GM18907 (cell line): ENCODE measurements around the gene ACBD6.
"Not testable (repeated sequence)": the region's sequence is repeated elsewhere in the genome, so short reads cannot be mapped to it uniquely, and the experiment has no call there.

ENCODE experiments used
- ATAC-seq: cut with Tn5 transposase; IDR thresholded peaks from one replicate; pipeline ENCODE4 v1.9.1; 2021; ENCODE audit warnings: mild to moderate bottlenecking, moderate library complexity; ENCODE audit not compliant: unreplicated experiment

Gene ACBD6

DNA sequence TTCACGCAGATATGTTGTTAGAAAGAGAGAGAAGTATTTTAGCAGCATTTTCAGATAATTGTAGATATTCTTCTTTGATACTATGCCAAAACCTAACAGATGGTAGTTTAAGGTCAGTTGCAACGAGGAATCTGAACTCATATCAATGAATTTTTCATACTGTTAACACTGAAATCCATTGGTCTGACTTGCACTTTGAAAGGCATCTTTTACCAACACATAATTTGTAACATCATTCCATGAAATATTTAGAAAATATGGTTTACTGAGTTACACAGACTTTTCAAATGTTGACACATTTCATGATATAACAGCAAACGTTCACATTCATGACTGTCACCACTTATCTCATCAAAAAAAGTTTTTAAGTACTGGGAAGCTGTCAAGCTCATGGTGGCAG is 4.6 kb downstream of the ACBD6 start:
- ATAC-seq: no peak

- ATAC-seq: no peak
These were observed 8.0 kb downstream of the ACBD6 start for GRCh38 chr1:180494370-180494769.

DNA sequence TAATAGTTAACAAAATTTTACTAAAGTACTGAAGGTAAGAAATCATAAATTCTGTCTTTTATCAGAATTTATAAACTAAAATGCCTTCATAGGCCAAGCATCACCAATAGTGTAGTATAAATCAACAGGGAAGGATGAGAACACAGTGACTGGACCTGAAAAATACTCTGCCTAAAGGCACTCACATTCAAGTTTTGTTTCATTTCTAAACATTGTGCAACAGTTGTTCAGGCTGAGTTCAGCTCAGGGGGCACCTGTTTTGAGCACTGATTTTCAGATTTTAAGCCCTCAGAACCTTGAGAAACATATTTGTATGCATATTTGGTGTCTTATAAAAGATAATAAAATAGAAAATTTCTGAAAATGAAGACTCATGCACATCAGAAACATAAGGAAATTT is 12.4 kb downstream of the ACBD6 start:
- no peak for ATAC-seq

DNA sequence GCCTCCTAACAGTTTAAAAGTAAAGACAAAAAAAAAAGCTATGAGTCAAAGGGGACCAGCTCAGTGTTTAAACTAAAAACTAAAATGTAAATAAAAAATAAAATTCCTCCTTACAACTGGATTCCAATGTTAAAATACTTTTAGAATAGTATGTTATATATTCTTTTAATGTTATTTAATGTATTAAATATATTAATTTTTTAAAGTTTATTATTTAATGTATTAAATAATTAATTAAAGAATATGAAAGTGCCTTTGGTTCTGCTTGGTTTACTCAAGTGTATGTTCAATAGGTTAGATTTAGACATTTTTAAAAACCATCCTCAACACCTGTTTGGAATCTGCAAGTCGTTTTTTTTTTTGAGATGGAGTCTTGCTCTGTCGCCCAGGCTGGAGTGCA is 13.1 kb downstream of the ACBD6 start:
- no peak for ATAC-seq

- no peak for ATAC-seq
These were observed 13.7 kb downstream of the ACBD6 start for GRCh38 chr1:180488661-180489060.

DNA sequence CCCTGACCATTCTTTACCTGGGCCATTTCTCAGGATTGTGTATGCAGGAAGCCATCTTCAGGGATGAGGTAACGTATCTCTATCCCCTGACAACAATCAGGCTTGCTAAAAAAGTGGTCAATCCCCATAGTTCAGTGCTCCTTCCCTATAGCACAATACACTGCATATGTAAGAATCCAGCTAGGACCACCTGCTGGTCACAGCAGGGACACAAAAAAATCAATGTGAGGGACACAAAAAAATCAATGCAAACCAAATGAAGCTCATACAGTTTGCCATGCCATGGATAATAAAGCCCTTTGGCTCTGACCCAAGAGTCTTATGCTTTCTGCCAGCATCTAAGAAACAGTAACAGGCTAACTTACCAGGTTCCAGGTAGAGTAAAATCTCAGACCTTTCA is 16.3 kb downstream of the ACBD6 start:
- no peak for ATAC-seq

GRCh38 chr1:180484490-180484889 is 17.9 kb downstream of the ACBD6 start:
- ATAC-seq: no peak

DNA sequence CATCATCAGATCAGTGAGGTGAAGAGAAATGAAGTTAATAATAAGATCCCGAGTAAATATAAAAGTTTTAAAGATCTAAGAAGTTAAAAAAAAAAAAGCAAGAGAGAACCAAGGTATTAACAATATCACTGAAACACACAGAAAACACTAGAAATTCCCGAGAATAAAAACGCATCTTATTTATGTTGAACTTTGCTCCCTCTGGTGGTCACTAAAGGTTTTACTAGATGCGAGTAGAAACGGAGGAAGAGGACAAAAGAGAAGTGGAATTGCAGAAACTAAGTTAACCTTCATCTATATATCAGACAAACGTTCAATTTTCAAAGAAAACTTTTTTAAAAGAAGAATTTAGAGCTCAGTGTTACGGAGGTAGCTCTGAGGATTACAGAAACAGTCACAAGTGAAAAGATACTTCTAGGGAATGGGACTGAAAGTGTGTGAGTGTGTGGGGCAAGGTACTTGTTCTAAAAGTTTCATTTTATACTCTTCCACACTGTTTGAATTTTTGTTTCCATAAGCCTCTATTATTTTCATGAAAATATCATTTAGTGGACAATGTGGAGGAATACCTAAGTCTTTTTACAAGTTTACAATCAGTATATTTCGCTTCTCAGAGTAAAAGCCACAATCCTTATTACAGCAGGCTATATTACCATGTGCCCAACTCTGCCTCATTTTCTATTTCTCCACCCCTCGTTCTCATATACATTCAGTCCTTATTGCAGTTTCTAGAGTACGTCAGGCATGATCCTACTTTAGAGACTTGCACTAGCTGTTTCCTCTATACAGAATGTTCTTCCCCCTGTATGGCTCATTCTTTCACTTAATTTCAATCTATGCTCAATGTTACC is 19.7 kb downstream of the ACBD6 start:
- ATAC-seq: no peak

DNA sequence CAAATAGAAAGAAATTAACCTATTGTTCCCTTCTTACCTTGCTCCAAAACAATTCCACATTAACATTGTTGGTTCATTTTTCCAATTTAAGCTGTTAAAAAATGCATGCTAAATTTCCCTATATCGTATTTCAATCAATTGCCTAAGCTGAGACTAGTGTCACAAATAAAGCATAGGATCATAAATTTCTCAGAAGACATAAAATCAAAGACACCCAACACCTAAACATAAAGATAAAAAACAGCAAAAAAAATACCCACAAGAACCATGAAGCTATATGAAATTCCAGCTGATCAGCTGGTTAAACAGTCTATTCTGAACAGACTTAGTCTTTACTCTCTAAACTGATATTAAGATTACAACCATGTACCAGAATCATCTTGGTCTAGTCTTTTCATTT is 32.3 kb downstream of the ACBD6 start:
- no peak for ATAC-seq

DNA sequence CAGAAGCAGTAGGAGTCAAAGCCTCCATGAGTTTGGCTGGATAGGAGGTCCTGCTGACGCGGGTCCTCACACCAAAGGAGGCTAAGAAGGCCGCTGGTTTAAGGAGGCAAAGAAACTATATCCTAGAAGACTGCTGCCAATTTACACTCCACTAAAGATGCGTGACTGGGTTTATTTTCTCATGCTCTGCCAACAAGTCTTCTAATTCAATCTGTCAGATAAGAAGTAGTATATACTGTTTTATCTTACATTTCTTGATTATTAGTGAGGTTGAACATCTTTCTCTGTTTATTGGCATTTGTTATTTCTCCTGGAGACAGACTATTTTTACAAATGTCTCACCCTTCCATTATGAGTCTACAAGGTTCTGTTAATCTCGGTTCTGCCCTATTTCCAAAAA is 34.1 kb downstream of the ACBD6 start:
- no peak for ATAC-seq

DNA sequence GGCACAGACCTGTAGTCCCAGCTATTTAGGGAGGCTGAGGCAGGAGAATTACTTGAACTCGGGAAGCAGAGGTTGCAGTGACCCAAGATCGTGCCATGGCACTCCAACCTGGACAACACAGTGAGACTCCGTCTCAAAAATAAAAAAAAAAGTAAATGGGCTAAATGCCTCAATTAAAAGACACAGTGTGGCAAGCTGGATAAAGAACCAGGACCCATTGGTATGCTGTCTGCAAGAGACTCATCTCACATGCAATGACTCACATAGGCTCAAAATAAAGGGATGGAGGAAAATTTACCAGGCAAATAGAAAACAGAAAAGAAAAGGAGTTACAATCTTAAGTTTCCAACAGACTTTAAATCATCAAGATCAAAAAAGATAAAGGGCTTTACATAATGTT is 40.3 kb downstream of the ACBD6 start:
- ATAC-seq: no peak

GRCh38 chr1:180461682-180462081 is 40.7 kb downstream of the ACBD6 start:
- ATAC-seq: not testable (repeated sequence)

- no peak for ATAC-seq
These were observed 43.6 kb downstream of the ACBD6 start for GRCh38 chr1:180458807-180459206.

GRCh38 chr1:180456191-180456590 is 46.2 kb downstream of the ACBD6 start:
- ATAC-seq: no peak

- no peak for ATAC-seq
These were observed 50.9 kb downstream of the ACBD6 start for GRCh38 chr1:180451504-180451903.

DNA sequence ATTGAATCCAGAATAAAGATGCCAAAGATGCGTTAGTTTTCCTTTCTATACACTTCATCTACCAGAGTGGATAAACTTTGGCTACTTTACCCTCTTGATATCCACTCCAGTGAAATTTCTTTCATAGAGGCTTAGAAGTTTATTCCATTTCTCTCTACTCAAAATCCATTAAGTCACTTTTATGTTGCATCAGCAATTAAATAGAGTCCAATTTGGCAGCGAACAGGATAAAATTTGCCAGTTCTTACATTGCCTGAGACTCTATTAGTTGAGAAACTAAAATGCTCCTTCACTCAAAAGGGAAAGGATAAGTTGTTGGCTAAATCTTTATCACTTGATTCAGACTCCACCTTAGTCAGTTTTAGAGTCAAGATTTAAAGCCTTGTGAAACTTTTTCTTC is 57.9 kb downstream of the ACBD6 start:
- ATAC-seq: no peak

GRCh38 chr1:180440335-180440734 is 62.0 kb downstream of the ACBD6 start:
- no peak for ATAC-seq

DNA sequence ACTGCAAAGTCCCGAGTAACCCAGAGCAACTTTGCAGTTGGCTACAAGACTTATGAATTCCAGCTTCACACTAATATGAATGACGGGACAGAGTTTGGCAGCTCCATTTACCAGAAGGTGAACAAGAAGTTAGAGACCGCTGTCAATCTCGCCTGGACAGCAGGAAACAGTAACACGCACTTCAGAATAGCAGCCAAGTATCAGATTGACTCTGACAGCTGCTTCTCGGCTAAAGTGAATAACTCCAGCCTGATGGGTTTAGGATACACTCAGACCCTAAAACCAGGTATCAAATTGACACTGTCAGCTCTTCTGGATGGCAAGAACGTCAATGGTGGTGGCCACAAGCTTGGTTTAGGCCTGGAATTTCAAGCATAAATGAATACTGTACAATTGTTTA is 66.8 kb downstream of the ACBD6 start:
- no peak for ATAC-seq

DNA sequence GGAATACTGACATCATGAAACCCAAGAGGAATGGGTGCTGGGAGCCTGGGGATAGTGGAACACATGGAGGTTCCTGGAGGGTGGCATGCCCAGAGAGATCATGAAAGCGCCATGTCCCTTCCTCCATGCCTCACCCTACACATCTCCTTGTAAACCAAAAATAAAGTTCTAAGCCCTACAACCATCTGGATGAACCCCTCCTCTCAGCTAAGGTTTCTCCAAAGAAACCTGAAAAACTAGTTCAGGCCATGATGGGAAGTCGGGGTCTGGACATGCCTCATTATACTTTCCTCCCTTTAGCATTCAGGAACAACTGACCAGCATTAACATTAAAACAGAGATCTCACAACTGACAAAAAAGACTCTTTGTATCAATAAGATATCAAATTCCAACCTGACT is 68.5 kb downstream of the ACBD6 start:
- ATAC-seq: no peak

DNA sequence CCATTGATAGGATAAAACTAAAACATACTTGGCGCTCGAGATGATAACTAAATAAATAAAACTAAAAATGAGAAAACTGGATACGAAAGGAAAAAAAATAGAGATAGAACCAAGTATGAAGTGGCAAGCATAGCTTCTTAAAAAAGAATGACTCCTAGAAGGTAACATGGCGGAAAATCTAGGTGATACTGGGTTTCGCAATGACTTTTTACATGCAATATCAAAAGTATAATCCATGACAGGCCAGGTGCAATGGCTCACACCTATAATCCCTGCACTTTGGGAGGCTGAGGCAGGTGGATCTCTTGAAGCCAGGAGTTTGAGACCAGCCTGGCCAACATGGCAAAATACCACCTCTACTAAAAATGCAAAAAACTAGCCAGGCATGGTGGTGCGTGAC is 70.7 kb downstream of the ACBD6 start:
- ATAC-seq: no peak

GRCh38 chr1:180428782-180429695 is 73.3 kb downstream of the ACBD6 start:
- ATAC-seq: no peak

- ATAC-seq: no peak
These were observed 76.4 kb downstream of the ACBD6 start for GRCh38 chr1:180425952-180426351.
